Mucosa of descending colon (tissue), 3 donors: ENCODE data around the gene ST6GALNAC6. TPM values are rescaled to one million over a fixed set of nuclear protein-coding genes. Genes with fewer than 3 reads are reported as not detected.

ENCODE experiments used
- ATAC-seq: fragments of 200-7000 bp; cut with Tn5 transposase; one replicate; pipeline ENCODE4 v1.9.1; 2020; ENCODE audit warnings: mild to moderate bottlenecking, moderate library complexity
- DNase-seq, 3 donors: peaks; one replicate each; pipeline ENCODE4 v3.0.0-alpha.2; 2020
- H3K36me3 ChIP-seq: fragments of 200-600 bp; one replicate; pipeline ENCODE4 v1.8.0; 2021; ENCODE audit warnings: low read depth, mild to moderate bottlenecking
- H3K4me1 ChIP-seq: fragments of 200-600 bp; one replicate; pipeline ENCODE4 v1.8.0; 2021; ENCODE audit warnings: low read depth, mild to moderate bottlenecking
- H3K4me3 ChIP-seq: fragments of 200-600 bp; one replicate; pipeline ENCODE4 v1.8.0; 2021; ENCODE audit warnings: mild to moderate bottlenecking
- H3K9me3 ChIP-seq: fragments of 200-600 bp; one replicate; pipeline ENCODE4 v1.8.0; 2021; ENCODE audit warnings: mild to moderate bottlenecking
- intact Hi-C, 2 donors: fragments of 100-400 bp; cut with DNase I in 1 of 2; cut with micrococcal nuclease in 1 of 2; formaldehyde crosslinking; loops; one replicate each; pipeline versions ENCODE4 v1.11.0 to v1.11.1; 2022; cut with DNase I, micrococcal nuclease
- total RNA-seq, 3 donors: library from RNA; stranded (reverse); fragmentation: NEBNext Ultra II Directional in 2 of 3; extraction: Animal tissue kit (Norgen Biotek cat#: 25700) in 2 of 3; gene quantifications; one replicate each; pipeline versions ENCODE4 v1.2.1 to v1.2.4, GENCODE V29; 2021 to 2023
- TF ChIP-seq, protein P1 (sequence below): fragments of 200-600 bp; IDR thresholded peaks from one replicate; pipeline ENCODE4 v1.8.0; 2022; ENCODE audit warnings: antibody characterized with exemption, mild to moderate bottlenecking
- donor health status: DM: no; HTN: no; CAD: no; lungs with moderate emphysema.
- donor health status: DM: no; HTN: no; CAD: no.
- donor health status: DM: no; HTN: yes; CAD: no.

Gene ST6GALNAC6
- total RNA-seq, 3 donors from 2014 or later: 121 to 266 (median 175) TPM

DNA sequence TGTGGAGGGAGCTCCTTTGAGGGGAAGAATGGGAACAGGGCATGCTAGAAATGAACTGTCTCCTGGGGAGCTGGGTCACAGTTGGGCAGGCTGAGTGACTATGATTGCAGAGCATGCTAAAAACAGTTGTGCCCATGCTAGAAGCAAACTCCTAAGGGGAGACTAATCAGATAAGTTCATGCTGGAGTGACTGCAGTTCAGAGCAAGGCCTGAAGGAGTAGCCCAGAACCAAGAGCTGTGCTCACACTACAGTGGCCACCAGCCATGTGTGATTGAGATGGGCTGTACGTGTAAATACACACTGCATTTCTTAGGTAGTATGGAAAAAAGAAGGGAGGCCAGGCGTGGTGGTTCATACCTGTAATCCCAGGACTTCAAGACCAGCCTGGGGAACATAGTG lies 11.6 kb downstream of the ST6GALNAC6 start:
- TF ChIP-seq, protein P1, sequence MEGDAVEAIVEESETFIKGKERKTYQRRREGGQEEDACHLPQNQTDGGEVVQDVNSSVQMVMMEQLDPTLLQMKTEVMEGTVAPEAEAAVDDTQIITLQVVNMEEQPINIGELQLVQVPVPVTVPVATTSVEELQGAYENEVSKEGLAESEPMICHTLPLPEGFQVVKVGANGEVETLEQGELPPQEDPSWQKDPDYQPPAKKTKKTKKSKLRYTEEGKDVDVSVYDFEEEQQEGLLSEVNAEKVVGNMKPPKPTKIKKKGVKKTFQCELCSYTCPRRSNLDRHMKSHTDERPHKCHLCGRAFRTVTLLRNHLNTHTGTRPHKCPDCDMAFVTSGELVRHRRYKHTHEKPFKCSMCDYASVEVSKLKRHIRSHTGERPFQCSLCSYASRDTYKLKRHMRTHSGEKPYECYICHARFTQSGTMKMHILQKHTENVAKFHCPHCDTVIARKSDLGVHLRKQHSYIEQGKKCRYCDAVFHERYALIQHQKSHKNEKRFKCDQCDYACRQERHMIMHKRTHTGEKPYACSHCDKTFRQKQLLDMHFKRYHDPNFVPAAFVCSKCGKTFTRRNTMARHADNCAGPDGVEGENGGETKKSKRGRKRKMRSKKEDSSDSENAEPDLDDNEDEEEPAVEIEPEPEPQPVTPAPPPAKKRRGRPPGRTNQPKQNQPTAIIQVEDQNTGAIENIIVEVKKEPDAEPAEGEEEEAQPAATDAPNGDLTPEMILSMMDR: no peak
- intact Hi-C loops: no loop called here
- Histone ChIP-seq H3K9me3 (peaks cover 2% of the 10 kb centered on the region), H3K36me3 (peaks cover 12% of the 10 kb centered on the region), H3K4me3 (no peak overlapping the region), H3K4me1 (no peaks in the 10 kb centered on the region)
- ATAC-seq: no peak
- no peak for DNase-seq

DNA sequence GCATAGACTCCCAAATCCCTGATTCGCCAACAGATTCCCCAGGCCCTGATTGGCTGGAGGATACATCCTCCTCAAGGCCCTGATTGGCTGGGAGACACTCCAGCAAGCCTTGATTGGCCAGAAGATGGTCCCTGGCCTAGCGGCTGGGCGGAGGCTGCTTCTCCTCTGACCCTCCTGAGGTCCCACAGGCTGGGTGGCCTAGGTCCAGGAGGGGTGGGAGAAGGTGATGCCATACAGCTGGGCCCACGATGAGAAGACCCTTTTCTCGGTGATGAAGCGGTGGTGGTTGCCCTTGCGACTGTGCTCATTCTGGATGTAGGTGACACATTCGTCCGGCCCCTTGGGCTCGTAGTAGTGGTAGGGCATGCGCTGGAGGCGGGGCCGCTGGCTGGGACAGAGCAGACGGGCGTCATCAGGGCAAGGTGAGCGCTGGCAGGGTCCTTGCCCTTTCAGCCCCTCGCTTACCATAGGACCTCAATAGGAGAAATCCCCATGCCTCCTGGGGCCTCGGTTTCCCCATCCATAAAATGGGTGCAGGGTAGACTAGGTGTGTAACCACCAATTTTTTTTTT lies 12.9 kb downstream of the ST6GALNAC6 start:
- no peak for DNase-seq
- intact Hi-C loops: no loop called here
- no peak for ATAC-seq
- Histone ChIP-seq H3K4me3 (no peak overlapping the region), H3K4me1 (no peaks in the 10 kb centered on the region), H3K9me3 (no peaks in the 10 kb centered on the region), H3K36me3 (peaks cover 11% of the 10 kb centered on the region)
- TF ChIP-seq, protein P1: no peak

DNA sequence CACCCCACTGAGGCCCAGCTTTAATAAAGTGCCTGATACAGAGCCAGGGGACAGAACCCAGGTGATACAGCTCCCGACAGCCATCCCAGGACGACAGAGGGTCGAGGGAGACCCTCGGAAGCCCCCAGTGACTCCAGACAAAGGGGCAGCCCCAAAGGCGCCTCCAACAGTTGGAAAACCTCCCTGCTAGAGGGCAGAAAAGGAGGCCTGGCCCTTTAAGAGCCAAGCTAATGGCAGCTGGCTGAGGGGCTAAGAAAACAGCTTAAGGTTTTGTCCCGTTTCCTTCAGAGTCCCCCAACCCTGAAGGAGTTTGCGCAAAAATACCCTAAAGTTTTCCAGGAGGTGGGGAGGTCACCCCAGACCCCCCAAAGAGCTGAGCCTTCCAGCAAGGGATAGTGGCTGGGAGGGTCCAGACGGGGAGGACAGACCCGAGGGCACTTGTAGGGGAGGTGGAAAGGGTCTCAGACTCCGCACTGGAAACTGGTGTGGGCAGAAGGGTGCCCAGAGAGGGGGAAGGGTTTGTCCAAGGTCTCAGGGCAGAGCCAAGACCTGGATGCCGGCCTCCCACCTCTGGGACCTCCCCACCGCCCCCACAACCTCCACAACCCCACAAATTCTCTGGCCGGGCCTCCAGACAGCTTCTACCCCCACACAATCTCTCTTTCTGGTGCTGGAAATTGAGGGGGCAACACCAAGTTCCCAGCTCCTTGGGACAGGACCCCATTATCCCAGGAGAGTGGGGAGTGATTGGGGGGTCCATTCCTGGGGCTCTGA lies 13.7 kb downstream of the ST6GALNAC6 start:
- Histone ChIP-seq H3K4me1 (no peaks in the 10 kb centered on the region), H3K9me3 (no peaks in the 10 kb centered on the region), H3K36me3 (peaks cover 11% of the 10 kb centered on the region), H3K4me3 (no peak overlapping the region)
- ATAC-seq (no peak), DNase-seq (no peak)
- intact Hi-C loops: no loop called here
- TF ChIP-seq, protein P1: no peak

DNA sequence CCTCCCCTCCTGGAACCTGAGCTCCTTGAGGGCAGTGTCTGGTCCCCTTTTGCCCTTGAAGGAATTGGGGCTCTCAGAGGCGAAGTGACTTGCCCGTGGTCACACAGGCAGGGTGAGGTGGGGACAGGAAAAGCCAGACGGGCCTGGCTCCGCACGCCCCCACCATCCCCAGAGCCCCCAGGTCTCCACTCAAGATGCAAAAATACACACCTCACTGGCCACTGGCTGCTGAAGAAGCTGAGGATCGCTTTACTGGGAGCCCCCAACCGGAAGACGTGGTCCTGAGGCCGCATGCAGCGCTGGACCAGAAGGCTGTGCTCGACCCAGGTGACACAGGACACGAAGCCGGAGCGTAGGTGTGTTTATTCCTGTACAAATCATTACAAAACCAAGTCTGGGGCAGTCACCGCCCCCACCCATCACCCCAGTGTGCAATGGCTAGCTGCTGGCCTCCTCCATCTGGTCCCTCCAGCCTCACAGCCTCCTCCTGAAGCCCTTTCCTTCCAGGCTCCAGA lies 14.4 kb downstream of the ST6GALNAC6 start:
- intact Hi-C loops: no loop called here

DNA sequence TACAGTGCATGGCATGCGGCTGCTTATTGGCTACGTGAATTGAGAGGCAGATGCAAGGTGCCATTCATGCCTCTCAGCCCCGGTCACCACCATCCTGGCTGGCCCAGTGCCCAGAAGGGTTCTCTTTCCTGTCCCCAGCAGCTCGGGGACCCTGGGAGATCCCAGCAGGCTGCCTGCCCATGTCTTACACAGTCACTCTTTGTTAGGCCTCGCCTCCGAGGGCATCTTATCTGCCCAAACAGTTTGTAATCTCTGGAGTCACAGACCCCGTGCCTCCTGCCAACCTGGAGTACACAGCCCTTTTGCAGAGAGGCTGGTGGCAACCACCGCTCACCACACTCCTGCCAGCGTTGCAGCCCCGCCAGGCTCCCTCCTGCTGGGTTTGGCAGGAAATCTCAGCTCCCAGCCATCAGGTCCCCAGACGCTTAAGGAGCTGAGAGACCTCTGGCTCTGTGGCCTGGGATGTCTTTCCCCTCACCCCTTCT lies 14.9 kb downstream of the ST6GALNAC6 start:
- no peak for DNase-seq
- Histone ChIP-seq H3K36me3 (peaks cover 11% of the 10 kb centered on the region), H3K4me3 (no peak overlapping the region), H3K4me1 (no peaks in the 10 kb centered on the region), H3K9me3 (no peaks in the 10 kb centered on the region)
- TF ChIP-seq, protein P1: no peak
- intact Hi-C loops: no loop called here
- peak; percentile 21 for ATAC-seq

More for the DNA sequence above, 14.4 kb downstream of the ST6GALNAC6 start:
- H3K4me3 ChIP-seq: no peak overlapping the region
- H3K9me3 ChIP-seq: no peaks in the 10 kb centered on the region
- DNase-seq (no peak), ATAC-seq (no peak)
- H3K36me3 ChIP-seq: peaks cover 11% of the 10 kb centered on the region
- TF ChIP-seq, protein P1: no peak
- no peaks in the 10 kb centered on the region for H3K4me1 ChIP-seq
